ENCODE results near the gene NFKBIL1. TPM values are rescaled to one million over a fixed set of nuclear protein-coding genes. Genes with fewer than 3 reads are reported as not detected.
"Not testable (repeated sequence)": the region's sequence is repeated elsewhere in the genome, so short reads cannot be mapped to it uniquely, and the experiment has no call there.

NFKBIL1 gene
- total RNA-seq, 1 donor from 2014 or later, result 28.7 TPM

- TF ChIP-seq, protein P1, sequence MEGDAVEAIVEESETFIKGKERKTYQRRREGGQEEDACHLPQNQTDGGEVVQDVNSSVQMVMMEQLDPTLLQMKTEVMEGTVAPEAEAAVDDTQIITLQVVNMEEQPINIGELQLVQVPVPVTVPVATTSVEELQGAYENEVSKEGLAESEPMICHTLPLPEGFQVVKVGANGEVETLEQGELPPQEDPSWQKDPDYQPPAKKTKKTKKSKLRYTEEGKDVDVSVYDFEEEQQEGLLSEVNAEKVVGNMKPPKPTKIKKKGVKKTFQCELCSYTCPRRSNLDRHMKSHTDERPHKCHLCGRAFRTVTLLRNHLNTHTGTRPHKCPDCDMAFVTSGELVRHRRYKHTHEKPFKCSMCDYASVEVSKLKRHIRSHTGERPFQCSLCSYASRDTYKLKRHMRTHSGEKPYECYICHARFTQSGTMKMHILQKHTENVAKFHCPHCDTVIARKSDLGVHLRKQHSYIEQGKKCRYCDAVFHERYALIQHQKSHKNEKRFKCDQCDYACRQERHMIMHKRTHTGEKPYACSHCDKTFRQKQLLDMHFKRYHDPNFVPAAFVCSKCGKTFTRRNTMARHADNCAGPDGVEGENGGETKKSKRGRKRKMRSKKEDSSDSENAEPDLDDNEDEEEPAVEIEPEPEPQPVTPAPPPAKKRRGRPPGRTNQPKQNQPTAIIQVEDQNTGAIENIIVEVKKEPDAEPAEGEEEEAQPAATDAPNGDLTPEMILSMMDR (IDR thresholded peaks at IDR 0.05; ENCODE audit: unreplicated experiment), result peak; percentile 33
- H3K36me3 Mint-ChIP-seq (ENCODE audit: insufficient read depth); H3K27ac Mint-ChIP-seq; H3K27me3 Mint-ChIP-seq; DNase-seq (ENCODE audit: low spot score, unreplicated experiment); H3K9me3 Mint-ChIP-seq (ENCODE audit: low read depth); H3K4me3 Mint-ChIP-seq (ENCODE audit: low read depth): not testable (repeated sequence)
- peaks cover 13% of the 10 kb centered on the region for H3K4me1 Mint-ChIP-seq (ENCODE audit: low read depth)
Observed at GRCh38 chr6:31551371-31551770, 4.0 kb downstream of the NFKBIL1 start.

- no peak overlapping the region for H3K4me3 Mint-ChIP-seq (ENCODE audit: low read depth)
- peaks cover 12% of the 10 kb centered on the region for H3K36me3 Mint-ChIP-seq (ENCODE audit: insufficient read depth)
- DNase-seq (ENCODE audit: low spot score, unreplicated experiment), result no peak
- TF ChIP-seq, protein P1 (IDR thresholded peaks at IDR 0.05; ENCODE audit: unreplicated experiment), result no peak
- H3K9me3 Mint-ChIP-seq (ENCODE audit: low read depth), result no peaks in the 10 kb centered on the region
- H3K27me3 Mint-ChIP-seq, result no peaks in the 10 kb centered on the region
- no peak overlapping the region for H3K27ac Mint-ChIP-seq
- no peaks in the 10 kb centered on the region for H3K4me1 Mint-ChIP-seq (ENCODE audit: low read depth)
Observed at GRCh38 chr6:31556307-31556706, 8.9 kb downstream of the NFKBIL1 start.

DNA sequence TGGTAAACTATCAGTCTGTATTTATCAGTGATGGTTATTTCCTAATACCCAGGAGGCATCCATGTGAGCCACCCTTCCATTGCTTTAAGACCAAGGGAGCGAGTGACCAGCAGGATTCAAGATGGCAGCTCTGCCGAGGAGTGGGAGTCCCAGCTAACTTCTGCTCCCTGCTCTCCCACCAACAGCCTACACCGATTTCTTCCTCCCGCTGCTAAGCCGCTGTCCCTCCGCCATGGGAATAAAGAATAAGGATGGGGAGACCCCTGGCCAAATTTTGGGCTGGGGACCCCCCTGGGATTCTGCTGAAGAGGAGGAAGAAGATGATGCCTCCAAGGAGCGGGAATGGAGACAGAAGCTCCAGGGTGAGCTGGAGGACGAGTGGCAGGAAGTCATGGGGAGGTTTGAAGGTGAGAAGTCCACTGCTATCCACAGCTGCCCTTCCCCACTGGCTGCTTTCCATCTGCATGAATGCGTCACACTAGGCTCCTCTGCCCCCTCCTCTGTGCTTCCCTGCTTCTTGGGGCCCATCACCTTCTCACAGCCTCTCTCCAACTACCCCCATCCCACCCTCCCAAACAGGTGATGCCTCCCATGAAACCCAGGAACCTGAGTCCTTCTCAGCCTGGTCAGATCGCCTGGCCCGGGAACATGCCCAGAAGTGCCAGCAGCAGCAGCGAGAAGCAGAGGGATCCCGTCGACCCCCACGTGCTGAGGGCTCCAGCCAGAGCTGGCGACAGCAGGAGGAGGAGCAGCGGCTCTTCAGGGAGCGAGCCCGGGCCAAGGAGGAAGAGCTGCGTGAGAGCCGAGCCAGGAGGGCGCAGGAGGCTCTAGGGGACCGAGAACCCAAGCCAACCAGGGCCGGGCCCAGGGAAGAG is 10.3 kb downstream of the NFKBIL1 start:
- H3K27ac Mint-ChIP-seq, result no peak overlapping the region
- H3K27me3 Mint-ChIP-seq, result no peaks in the 10 kb centered on the region
- peaks cover 14% of the 10 kb centered on the region for H3K36me3 Mint-ChIP-seq (ENCODE audit: insufficient read depth)
- H3K4me1 Mint-ChIP-seq (ENCODE audit: low read depth), result no peaks in the 10 kb centered on the region
- no peak overlapping the region for H3K4me3 Mint-ChIP-seq (ENCODE audit: low read depth)
- no peak for DNase-seq (ENCODE audit: low spot score, unreplicated experiment)
- no peaks in the 10 kb centered on the region for H3K9me3 Mint-ChIP-seq (ENCODE audit: low read depth)
- TF ChIP-seq, protein P1 (IDR thresholded peaks at IDR 0.05; ENCODE audit: unreplicated experiment), result no peak

GRCh38 chr6:31558318-31558625 is 10.9 kb downstream of the NFKBIL1 start:
- no peak overlapping the region for H3K4me3 Mint-ChIP-seq (ENCODE audit: low read depth)
- H3K36me3 Mint-ChIP-seq (ENCODE audit: insufficient read depth), result peaks cover 14% of the 10 kb centered on the region
- H3K27ac Mint-ChIP-seq, result no peak overlapping the region
- no peaks in the 10 kb centered on the region for H3K27me3 Mint-ChIP-seq
- no peaks in the 10 kb centered on the region for H3K9me3 Mint-ChIP-seq (ENCODE audit: low read depth)
- no peaks in the 10 kb centered on the region for H3K4me1 Mint-ChIP-seq (ENCODE audit: low read depth)
- DNase-seq (ENCODE audit: low spot score, unreplicated experiment), result no peak
- TF ChIP-seq, protein P1 (IDR thresholded peaks at IDR 0.05; ENCODE audit: unreplicated experiment), result no peak

DNA sequence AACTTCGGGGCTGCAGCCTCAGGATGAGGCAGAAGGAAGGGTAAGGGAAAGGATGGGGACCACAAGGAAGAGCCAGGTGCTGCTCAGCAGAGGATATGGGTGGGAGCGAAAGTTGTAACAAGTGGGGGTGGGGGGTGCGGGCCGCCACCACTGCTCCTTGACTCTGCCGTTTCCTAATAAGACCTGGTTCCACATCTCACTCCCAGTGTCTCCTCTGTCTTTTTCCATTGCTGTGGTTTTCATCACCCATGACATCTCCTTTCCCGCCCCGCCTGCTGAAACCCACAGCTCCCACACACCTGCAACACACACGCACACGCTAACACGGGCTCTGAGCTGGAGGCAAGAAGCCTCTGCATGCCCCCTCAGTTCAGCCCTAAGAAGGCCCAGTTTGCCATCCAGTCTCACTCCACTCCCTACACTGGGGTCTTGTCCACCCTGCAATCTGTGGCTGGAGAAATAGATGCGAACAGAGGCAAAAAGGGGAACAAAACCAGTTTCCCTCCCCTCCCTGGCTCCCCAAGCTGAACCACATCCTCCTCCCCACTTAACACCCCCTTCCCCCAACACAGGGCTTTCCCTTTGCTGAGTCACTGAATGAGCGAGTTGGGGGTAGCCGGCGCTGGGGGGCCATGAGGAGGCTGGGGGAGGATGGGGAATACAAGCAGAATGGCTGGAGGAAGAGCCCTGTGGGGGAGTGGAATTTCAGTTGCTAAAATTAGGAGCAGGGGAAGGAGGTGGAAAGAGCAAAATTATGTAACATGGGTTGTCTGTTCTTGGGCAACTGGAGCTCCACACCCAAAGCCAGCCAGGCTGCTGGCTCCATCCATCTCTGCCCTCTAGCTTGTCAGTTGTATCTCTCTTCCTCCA is 11.5 kb downstream of the NFKBIL1 start:
- Mint-ChIP-seq H3K4me3 (ENCODE audit: low read depth) (no peak overlapping the region), H3K9me3 (ENCODE audit: low read depth) (no peaks in the 10 kb centered on the region), H3K36me3 (ENCODE audit: insufficient read depth) (peaks cover 14% of the 10 kb centered on the region), H3K27me3 (no peaks in the 10 kb centered on the region), H3K4me1 (ENCODE audit: low read depth) (no peaks in the 10 kb centered on the region), H3K27ac (no peak overlapping the region)
- no peak for DNase-seq (ENCODE audit: low spot score, unreplicated experiment)
- TF ChIP-seq, protein P1 (IDR thresholded peaks at IDR 0.05; ENCODE audit: unreplicated experiment), result no peak

Measured in progenitor cell of endocrine pancreas (in vitro differentiated cells).